ENCODE results near the gene PLAGL1.

Gene PLAGL1

DNA sequence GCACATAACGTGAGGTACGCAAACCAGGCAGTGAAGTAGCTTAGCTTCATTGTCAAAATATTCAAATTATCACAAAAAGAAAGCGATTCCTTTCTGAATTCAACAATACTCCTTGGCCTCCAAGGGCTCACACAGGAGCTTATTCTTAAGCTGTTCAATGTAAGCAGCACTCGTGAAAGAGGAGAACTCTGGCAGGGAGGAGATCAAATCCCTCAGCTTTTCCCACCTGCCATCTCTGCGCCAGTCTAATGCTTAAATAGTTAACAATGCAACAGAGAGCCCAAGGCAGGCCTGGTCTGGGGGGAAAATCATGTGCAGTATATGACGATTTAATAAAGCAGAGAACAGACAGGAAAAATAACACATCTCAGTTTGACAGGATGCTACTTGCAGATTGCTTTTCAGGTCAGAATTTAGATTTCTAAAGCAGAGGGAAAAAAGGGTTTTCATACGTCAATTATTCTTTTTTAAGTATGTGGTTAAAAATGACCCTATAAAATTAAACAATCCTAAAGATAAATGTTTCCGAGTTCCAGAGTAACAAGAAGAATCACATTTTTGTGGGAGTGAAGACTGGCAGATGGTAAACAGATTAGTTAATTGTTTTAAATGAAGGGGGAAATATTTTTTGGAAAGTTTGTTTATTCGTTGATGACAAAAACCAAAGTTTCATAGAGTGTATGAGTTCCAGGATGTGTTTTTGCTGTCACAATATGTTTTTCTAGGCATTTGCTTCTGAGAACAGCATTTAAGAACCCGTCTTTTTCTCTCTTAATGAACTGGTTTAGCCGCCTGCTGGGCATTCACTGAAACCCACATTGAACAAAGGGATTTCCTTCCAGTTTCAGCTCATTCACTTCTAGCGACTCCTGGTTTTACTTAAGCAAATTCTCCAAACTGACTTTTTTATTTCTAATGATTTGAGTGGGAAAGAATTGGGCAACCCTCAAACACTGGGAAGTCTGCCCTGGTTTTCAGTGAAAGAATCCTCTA lies 45.9 kb downstream of the PLAGL1 start:
- peak overlapping the region; percentile 19 for H3K4me3 ChIP-seq (ENCODE audit: low read depth, low read length)
- peaks cover 58% of the 10 kb centered on the region for H3K4me1 ChIP-seq (ENCODE audit: control insufficient read depth, insufficient read depth, low read length)
- no peaks in the 10 kb centered on the region for H3K36me3 ChIP-seq (ENCODE audit: control insufficient read depth, insufficient read depth, low read length)
- H3K9me3 ChIP-seq (ENCODE audit: control insufficient read depth, insufficient read depth, low read length) = no peaks in the 10 kb centered on the region
- H3K27me3 ChIP-seq (ENCODE audit: control insufficient read depth, insufficient read depth, low read length) = peaks cover 99% of the 10 kb centered on the region
- no peak overlapping the region for H3K9ac ChIP-seq (ENCODE audit: low read depth, low read length)

DNA sequence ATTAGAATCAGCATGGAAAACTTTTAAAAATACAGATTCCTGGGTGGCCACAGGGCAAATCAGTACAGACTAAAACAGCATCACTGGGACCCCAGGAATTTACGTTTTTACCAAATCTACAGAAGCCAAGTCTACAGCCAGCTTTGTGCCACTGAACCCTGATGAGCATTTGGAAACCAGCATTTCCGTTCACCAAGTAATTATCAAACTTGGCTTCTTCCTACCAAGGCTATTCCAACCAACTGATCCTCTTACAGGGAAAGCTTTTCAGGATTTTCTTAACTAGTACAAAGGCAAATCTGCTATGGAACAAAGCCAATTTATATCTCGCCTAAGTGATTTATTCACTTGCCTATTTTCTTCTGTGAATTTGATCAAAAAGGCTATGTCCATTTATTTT lies 47.0 kb downstream of the PLAGL1 start:
- H3K36me3 ChIP-seq (ENCODE audit: control insufficient read depth, insufficient read depth, low read length) = no peaks in the 10 kb centered on the region
- H3K9ac ChIP-seq (ENCODE audit: low read depth, low read length) = no peak overlapping the region
- H3K4me1 ChIP-seq (ENCODE audit: control insufficient read depth, insufficient read depth, low read length) = peaks cover 59% of the 10 kb centered on the region
- H3K27me3 ChIP-seq (ENCODE audit: control insufficient read depth, insufficient read depth, low read length) = peaks cover 99% of the 10 kb centered on the region
- peak overlapping the region; percentile 3 for H3K4me3 ChIP-seq (ENCODE audit: low read depth, low read length)
- no peaks in the 10 kb centered on the region for H3K9me3 ChIP-seq (ENCODE audit: control insufficient read depth, insufficient read depth, low read length)

DNA sequence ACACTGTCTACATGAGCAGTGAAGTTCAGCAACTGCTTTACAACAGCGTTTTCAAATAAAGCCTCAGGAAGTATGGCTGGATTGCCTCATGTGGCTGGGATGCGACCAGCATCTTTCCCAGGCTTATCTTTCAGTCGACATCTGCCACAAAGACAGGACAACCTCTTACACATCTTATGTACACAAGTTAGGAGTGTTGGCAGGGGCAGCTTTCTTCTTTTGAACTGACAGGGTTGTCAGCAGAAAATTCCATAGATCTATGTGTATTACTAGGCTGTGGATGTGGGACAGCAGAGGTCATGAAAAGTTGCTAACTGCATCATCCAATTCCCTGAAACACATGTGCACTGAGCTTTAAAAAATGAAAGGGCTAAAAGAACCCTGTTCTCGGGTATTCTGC lies 48.1 kb downstream of the PLAGL1 start:
- H3K4me1 ChIP-seq (ENCODE audit: control insufficient read depth, insufficient read depth, low read length) = peaks cover 57% of the 10 kb centered on the region
- peaks cover 99% of the 10 kb centered on the region for H3K27me3 ChIP-seq (ENCODE audit: control insufficient read depth, insufficient read depth, low read length)
- H3K4me3 ChIP-seq (ENCODE audit: low read depth, low read length) = no peak overlapping the region
- H3K9ac ChIP-seq (ENCODE audit: low read depth, low read length) = no peak overlapping the region
- no peaks in the 10 kb centered on the region for H3K36me3 ChIP-seq (ENCODE audit: control insufficient read depth, insufficient read depth, low read length)
- H3K9me3 ChIP-seq (ENCODE audit: control insufficient read depth, insufficient read depth, low read length) = no peaks in the 10 kb centered on the region

DNA sequence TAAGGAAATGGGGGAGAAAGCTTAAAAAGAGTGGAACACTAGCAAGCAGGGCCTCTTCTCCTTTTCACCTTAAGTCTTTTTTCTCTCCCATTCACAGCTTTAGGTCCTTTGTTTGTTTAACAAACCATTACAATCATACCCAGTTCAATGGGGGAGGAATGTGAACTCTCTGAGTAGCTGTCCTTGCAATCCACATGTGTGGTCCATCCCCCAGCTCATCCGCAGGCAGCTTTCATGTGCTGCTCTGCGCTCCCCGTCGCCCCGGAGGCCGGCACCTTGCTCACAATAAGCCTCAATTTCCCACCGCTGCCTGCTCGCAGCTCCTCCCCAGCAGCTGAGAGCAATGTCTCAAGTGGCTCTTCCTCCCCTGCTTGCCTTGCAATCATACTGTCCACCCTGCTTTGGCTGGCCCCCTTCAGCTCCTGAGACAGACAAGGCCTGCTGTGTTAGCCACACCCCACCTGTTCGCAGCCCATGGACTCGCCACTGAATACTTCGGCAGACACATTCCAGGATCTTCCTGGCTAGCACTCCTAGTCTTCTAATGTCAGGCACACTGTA lies 49.1 kb downstream of the PLAGL1 start:
- Histone ChIP-seq H3K9ac (ENCODE audit: low read depth, low read length) (no peak overlapping the region), H3K4me1 (ENCODE audit: control insufficient read depth, insufficient read depth, low read length) (peaks cover 53% of the 10 kb centered on the region), H3K36me3 (ENCODE audit: control insufficient read depth, insufficient read depth, low read length) (no peaks in the 10 kb centered on the region), H3K4me3 (ENCODE audit: low read depth, low read length) (peak overlapping the region; percentile 19), H3K27me3 (ENCODE audit: control insufficient read depth, insufficient read depth, low read length) (peaks cover 99% of the 10 kb centered on the region), H3K9me3 (ENCODE audit: control insufficient read depth, insufficient read depth, low read length) (no peaks in the 10 kb centered on the region)

DNA sequence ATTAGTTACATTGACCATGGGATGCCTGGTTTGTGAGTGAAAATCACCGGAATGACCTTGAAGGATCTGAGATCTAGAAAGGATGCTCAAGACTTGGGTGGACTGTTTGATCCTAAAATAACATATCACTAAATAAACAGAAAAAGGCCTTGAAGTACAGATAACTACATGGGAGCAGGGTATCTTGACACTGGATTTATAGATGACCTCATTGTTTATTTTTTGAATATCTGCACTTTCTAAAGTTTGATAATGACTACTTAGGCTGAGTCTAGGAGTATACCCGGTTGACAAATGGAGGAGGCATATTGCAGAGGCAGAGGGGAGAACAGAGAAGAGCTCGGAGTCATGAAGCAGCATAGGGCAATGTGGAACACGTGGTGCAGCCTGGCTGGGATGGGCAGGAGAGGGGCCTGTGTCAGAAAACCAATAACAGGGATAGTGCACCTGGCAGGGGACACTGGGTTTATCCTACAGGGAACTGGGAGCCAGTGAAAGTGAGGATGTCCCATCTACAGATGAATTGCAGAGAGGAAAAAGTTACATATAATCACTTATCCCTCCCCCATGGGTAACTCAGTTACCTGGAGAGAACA lies 50.3 kb downstream of the PLAGL1 start:
- H3K9ac ChIP-seq (ENCODE audit: low read depth, low read length) = no peak overlapping the region
- peaks cover 51% of the 10 kb centered on the region for H3K4me1 ChIP-seq (ENCODE audit: control insufficient read depth, insufficient read depth, low read length)
- H3K9me3 ChIP-seq (ENCODE audit: control insufficient read depth, insufficient read depth, low read length) = no peaks in the 10 kb centered on the region
- H3K4me3 ChIP-seq (ENCODE audit: low read depth, low read length) = no peak overlapping the region
- no peaks in the 10 kb centered on the region for H3K36me3 ChIP-seq (ENCODE audit: control insufficient read depth, insufficient read depth, low read length)
- H3K27me3 ChIP-seq (ENCODE audit: control insufficient read depth, insufficient read depth, low read length) = peaks cover 98% of the 10 kb centered on the region

DNA sequence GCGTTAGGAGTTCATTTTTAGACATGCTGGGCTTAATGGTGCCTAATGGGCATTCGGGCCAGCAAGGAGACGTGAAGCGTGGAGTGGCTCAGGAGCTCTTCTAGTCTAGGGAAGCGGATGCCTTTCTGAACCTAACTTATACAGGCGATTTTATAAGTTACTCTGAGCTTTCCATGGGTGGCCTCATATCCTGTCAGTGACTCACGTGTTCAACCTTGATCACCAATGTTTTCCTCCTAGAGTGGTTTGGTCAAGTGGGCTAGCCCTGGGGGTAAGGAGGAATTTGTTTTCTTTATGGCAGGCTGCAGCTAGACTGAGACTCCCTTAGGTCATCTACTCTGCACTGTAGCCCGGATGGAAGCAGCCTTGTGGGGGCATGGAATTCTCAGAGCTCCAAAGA lies 52.1 kb downstream of the PLAGL1 start:
- no peaks in the 10 kb centered on the region for H3K9me3 ChIP-seq (ENCODE audit: control insufficient read depth, insufficient read depth, low read length)
- peaks cover 36% of the 10 kb centered on the region for H3K4me1 ChIP-seq (ENCODE audit: control insufficient read depth, insufficient read depth, low read length)
- H3K4me3 ChIP-seq (ENCODE audit: low read depth, low read length) = no peak overlapping the region
- no peak overlapping the region for H3K9ac ChIP-seq (ENCODE audit: low read depth, low read length)
- no peaks in the 10 kb centered on the region for H3K36me3 ChIP-seq (ENCODE audit: control insufficient read depth, insufficient read depth, low read length)
- H3K27me3 ChIP-seq (ENCODE audit: control insufficient read depth, insufficient read depth, low read length) = peaks cover 98% of the 10 kb centered on the region

DNA sequence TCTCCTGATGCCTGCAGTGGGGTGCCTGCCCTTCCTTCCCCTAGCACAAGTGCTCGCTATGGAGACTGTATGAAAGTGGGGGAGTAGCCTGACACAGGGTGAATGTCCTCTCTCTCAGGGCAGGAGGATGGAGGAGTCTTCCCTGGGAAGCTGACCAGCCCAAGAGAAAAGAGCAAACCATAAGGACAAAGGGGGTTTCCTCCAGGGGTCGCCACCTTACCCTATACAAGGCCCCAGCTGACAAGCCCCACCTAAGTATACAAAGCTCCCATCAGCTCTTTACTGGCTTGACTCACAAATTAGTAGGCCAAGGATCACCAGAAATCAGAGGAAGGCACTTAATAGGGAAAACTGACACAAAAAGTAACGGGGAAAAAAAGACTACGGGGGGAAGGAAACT lies 54.1 kb downstream of the PLAGL1 start:
- no peaks in the 10 kb centered on the region for H3K36me3 ChIP-seq (ENCODE audit: control insufficient read depth, insufficient read depth, low read length)
- no peaks in the 10 kb centered on the region for H3K9me3 ChIP-seq (ENCODE audit: control insufficient read depth, insufficient read depth, low read length)
- peaks cover 98% of the 10 kb centered on the region for H3K27me3 ChIP-seq (ENCODE audit: control insufficient read depth, insufficient read depth, low read length)
- H3K4me3 ChIP-seq (ENCODE audit: low read depth, low read length) = no peak overlapping the region
- H3K4me1 ChIP-seq (ENCODE audit: control insufficient read depth, insufficient read depth, low read length) = peaks cover 21% of the 10 kb centered on the region
- H3K9ac ChIP-seq (ENCODE audit: low read depth, low read length) = no peak overlapping the region

DNA sequence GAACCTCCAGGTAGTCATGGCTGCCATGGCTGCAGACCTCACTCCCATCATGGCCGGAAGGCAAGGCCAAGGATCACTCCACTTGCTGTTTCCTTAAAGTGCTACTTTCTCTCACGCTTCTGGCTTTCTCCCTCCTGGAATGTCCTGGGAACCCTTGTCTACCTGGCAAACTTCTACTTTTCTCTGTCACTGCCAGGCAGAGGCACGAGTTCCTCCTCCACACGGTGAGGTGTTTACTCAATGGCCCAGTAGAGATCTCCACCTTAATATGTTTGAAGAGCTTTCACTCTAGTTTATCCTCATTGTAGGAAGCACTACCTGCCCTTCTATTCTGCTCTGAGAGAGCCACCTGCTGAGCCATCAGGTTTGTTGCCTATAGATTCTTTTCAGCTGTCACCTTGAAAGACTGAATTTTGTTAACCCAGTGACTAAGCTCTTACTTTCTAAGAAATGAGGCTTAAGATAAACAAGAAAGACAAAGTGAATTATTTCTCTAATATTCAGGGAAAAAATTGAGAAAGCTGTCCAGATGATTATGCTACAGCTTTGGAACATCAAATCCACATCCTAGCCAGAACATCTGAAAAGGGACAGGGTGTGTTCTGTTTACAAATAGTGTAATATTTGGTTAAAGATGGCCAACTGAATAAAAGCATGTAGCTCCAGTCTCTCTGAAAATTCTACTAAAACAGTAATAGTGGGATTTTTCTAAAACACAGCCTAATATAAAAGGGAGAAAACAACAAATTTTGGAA lies 54.9 kb downstream of the PLAGL1 start:
- Histone ChIP-seq H3K4me1 (ENCODE audit: control insufficient read depth, insufficient read depth, low read length) (peaks cover 21% of the 10 kb centered on the region), H3K27me3 (ENCODE audit: control insufficient read depth, insufficient read depth, low read length) (peaks cover 96% of the 10 kb centered on the region), H3K4me3 (ENCODE audit: low read depth, low read length) (no peak overlapping the region), H3K9ac (ENCODE audit: low read depth, low read length) (no peak overlapping the region), H3K9me3 (ENCODE audit: control insufficient read depth, insufficient read depth, low read length) (no peaks in the 10 kb centered on the region), H3K36me3 (ENCODE audit: control insufficient read depth, insufficient read depth, low read length) (no peaks in the 10 kb centered on the region)

DNA sequence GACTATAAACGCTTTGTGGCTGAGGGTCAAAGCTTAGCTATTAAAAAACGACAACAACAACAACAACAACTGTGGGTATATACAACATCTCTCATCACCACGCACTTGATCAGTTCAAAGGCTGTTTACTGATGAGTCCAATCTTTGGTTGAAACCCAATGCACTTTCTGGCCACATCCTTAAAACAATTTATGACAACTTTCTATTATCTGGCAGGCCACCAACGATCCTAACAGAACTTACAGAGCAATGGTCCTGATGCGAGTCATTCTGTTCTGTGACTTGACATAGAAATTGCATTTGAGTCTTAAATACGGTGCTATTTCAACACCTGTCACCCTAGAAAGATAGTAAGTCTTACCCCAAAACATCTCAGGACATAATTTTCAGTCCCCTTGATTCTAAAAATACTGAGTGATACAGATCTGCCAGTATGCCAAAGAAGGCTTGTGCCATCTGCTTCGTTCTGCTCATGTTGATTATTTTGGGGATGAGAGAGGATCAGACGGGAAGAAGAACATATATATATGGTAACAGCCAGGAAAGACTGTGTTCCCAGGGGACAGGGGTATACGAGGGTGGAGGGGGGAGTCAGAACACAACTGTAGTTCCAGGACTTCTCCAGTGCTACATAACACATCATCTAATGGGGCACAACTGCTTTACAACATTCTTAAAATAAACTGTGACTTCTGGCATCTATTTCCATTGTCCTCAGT lies 55.8 kb downstream of the PLAGL1 start:
- no peaks in the 10 kb centered on the region for H3K9me3 ChIP-seq (ENCODE audit: control insufficient read depth, insufficient read depth, low read length)
- no peak overlapping the region for H3K9ac ChIP-seq (ENCODE audit: low read depth, low read length)
- no peaks in the 10 kb centered on the region for H3K36me3 ChIP-seq (ENCODE audit: control insufficient read depth, insufficient read depth, low read length)
- peaks cover 12% of the 10 kb centered on the region for H3K4me1 ChIP-seq (ENCODE audit: control insufficient read depth, insufficient read depth, low read length)
- H3K4me3 ChIP-seq (ENCODE audit: low read depth, low read length) = no peak overlapping the region
- H3K27me3 ChIP-seq (ENCODE audit: control insufficient read depth, insufficient read depth, low read length) = peaks cover 96% of the 10 kb centered on the region

DNA sequence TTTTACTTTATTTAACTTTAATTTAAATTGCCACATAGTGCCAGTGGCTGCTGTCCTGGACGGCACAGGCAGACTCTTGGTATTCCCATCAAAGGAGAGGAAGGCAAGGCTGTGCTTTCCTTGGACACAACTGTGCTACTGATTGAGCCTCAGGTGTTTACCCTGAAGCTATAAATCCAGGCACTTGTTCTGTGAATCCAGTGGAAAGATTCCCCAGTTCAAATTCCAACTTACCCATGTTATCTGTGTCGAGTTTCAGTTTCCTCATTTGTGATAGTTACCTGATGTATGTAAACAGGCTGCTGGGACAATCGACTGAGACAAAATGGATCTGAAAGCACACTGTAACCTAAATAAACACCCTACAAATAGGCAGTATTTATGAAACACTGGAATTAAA lies 57.2 kb downstream of the PLAGL1 start:
- Histone ChIP-seq H3K36me3 (ENCODE audit: control insufficient read depth, insufficient read depth, low read length) (no peaks in the 10 kb centered on the region), H3K27me3 (ENCODE audit: control insufficient read depth, insufficient read depth, low read length) (peaks cover 92% of the 10 kb centered on the region), H3K4me1 (ENCODE audit: control insufficient read depth, insufficient read depth, low read length) (peaks cover 12% of the 10 kb centered on the region)

DNA sequence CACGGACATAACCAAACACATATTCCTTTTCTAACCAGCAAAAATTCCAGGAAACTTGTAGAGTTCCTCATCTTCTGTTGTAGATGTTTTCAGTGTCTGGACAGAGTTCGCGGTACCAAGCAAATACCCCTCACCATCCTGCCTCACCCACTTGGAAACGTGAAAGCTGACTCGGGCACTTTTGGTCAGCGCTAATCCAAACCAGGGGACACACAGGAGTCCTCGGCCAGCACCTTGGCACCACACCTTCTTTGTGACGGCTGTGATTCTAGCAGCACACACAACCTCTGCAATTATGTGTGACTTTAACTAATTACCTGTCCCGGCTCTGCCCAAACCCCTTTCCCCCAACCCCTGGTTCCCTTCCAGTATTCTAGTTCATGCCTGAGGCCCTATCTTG lies 58.1 kb downstream of the PLAGL1 start:
- H3K27me3 ChIP-seq (ENCODE audit: control insufficient read depth, insufficient read depth, low read length) = peaks cover 89% of the 10 kb centered on the region
- H3K4me1 ChIP-seq (ENCODE audit: control insufficient read depth, insufficient read depth, low read length) = peaks cover 12% of the 10 kb centered on the region

More for the DNA sequence above, 57.2 kb downstream of the PLAGL1 start:
- no peaks in the 10 kb centered on the region for H3K9me3 ChIP-seq (ENCODE audit: control insufficient read depth, insufficient read depth, low read length)
- H3K4me3 ChIP-seq (ENCODE audit: low read depth, low read length) = no peak overlapping the region
- no peak overlapping the region for H3K9ac ChIP-seq (ENCODE audit: low read depth, low read length)

More for the DNA sequence above, 58.1 kb downstream of the PLAGL1 start:
- Histone ChIP-seq H3K9me3 (ENCODE audit: control insufficient read depth, insufficient read depth, low read length) (no peaks in the 10 kb centered on the region), H3K9ac (ENCODE audit: low read depth, low read length) (no peak overlapping the region), H3K36me3 (ENCODE audit: control insufficient read depth, insufficient read depth, low read length) (no peaks in the 10 kb centered on the region), H3K4me3 (ENCODE audit: low read depth, low read length) (no peak overlapping the region)

Measured in iPS-15b (cell line).